ENCODE results near the gene ATP7B. TPM values are rescaled to one million over a fixed set of nuclear protein-coding genes. Genes with fewer than 3 reads are reported as not detected.

The ATP7B gene
- total and polyA plus RNA-seq, 2 experiments from 2014 or later = 2.2 to 12.8 TPM

GRCh38 chr13:52020191-52020590 is 8.9 kb upstream of the ATP7B start (continued):
- TF ChIP-seq ZNF462 (CRISPR knock-in tag; IDR thresholded peaks at IDR 0.05) (no peak), ZNF331 (CRISPR knock-in tag; IDR thresholded peaks at IDR 0.05; ENCODE audit: low read depth) (no peak), CREB1 (CRISPR knock-in tag; IDR thresholded peaks at IDR 0.05; ENCODE audit: low read depth) (no peak), ETS1 (IDR thresholded peaks at IDR 0.05) (no peak), REST (IDR thresholded peaks at IDR 0.05; ENCODE audit: unreplicated experiment) (no peak), POLR2AphosphoS5 (IDR thresholded peaks at IDR 0.05; ENCODE audit: low read depth) (no peak), CTCF (conservative IDR thresholded peaks at IDR 0.05; ENCODE audit: low read depth in 2 of 2) (no peak)
